ENCODE measurements around the gene PIGU.

PIGU gene

GRCh38 chr20:34573541-34574300 is 103.2 kb downstream of the PIGU start:
- Histone ChIP-seq H3K27me3 (ENCODE audit: control insufficient read depth in 1 of 2, insufficient read depth in 2 of 2, low read length in 2 of 2) (no peaks in the 10 kb centered on the region), H3K4me1 (ENCODE audit: insufficient read depth, low read length) (no peaks in the 10 kb centered on the region), H3K4me3 (ENCODE audit: low read depth in 1 of 2, low read length in 2 of 2) (no peak overlapping the region), H3K27ac (ENCODE audit: low read depth, low read length) (no peak overlapping the region), H3K36me3 (ENCODE audit: insufficient read depth, low read length) (peaks cover 16% of the 10 kb centered on the region), H3K9me3 (ENCODE audit: low read length) (no peaks in the 10 kb centered on the region), H3K9ac (ENCODE audit: low read length) (no peak overlapping the region)

- Histone ChIP-seq H3K27ac (ENCODE audit: low read depth, low read length) (no peak overlapping the region), H3K4me1 (ENCODE audit: insufficient read depth, low read length) (no peaks in the 10 kb centered on the region), H3K4me3 (ENCODE audit: low read depth in 1 of 2, low read length in 2 of 2) (no peak overlapping the region), H3K9me3 (ENCODE audit: low read length) (no peaks in the 10 kb centered on the region), H3K9ac (ENCODE audit: low read length) (no peak overlapping the region), H3K27me3 (ENCODE audit: control insufficient read depth in 1 of 2, insufficient read depth in 2 of 2, low read length in 2 of 2) (no peaks in the 10 kb centered on the region), H3K36me3 (ENCODE audit: insufficient read depth, low read length) (peaks cover 16% of the 10 kb centered on the region)
These were observed 105.1 kb downstream of the PIGU start for GRCh38 chr20:34571753-34572152.

- peaks cover 16% of the 10 kb centered on the region for H3K36me3 ChIP-seq (ENCODE audit: insufficient read depth, low read length)
These were observed 106.0 kb downstream of the PIGU start for GRCh38 chr20:34570859-34571306.

GRCh38 chr20:34569598-34569997 is 107.3 kb downstream of the PIGU start:
- Histone ChIP-seq H3K4me3 (ENCODE audit: low read depth in 1 of 2, low read length in 2 of 2) (no peak overlapping the region), H3K4me1 (ENCODE audit: insufficient read depth, low read length) (no peaks in the 10 kb centered on the region), H3K27me3 (ENCODE audit: control insufficient read depth in 1 of 2, insufficient read depth in 2 of 2, low read length in 2 of 2) (no peaks in the 10 kb centered on the region), H3K36me3 (ENCODE audit: insufficient read depth, low read length) (peaks cover 12% of the 10 kb centered on the region), H3K9ac (ENCODE audit: low read length) (no peak overlapping the region), H3K9me3 (ENCODE audit: low read length) (no peaks in the 10 kb centered on the region), H3K27ac (ENCODE audit: low read depth, low read length) (no peak overlapping the region)

More at GRCh38 chr20:34570859-34571306, 106.0 kb downstream of the PIGU start:
- H3K9me3 ChIP-seq (ENCODE audit: low read length), result no peaks in the 10 kb centered on the region
- no peak overlapping the region for H3K27ac ChIP-seq (ENCODE audit: low read depth, low read length)
- H3K4me1 ChIP-seq (ENCODE audit: insufficient read depth, low read length), result no peaks in the 10 kb centered on the region
- no peaks in the 10 kb centered on the region for H3K27me3 ChIP-seq (ENCODE audit: control insufficient read depth in 1 of 2, insufficient read depth in 2 of 2, low read length in 2 of 2)
- H3K9ac ChIP-seq (ENCODE audit: low read length), result no peak overlapping the region
- H3K4me3 ChIP-seq (ENCODE audit: low read depth in 1 of 2, low read length in 2 of 2), result no peak overlapping the region

- Histone ChIP-seq H3K4me3 (ENCODE audit: low read depth in 1 of 2, low read length in 2 of 2) (no peak overlapping the region), H3K36me3 (ENCODE audit: insufficient read depth, low read length) (peaks cover 6% of the 10 kb centered on the region), H3K27ac (ENCODE audit: low read depth, low read length) (no peak overlapping the region), H3K9me3 (ENCODE audit: low read length) (no peaks in the 10 kb centered on the region), H3K4me1 (ENCODE audit: insufficient read depth, low read length) (no peaks in the 10 kb centered on the region), H3K27me3 (ENCODE audit: control insufficient read depth in 1 of 2, insufficient read depth in 2 of 2, low read length in 2 of 2) (no peaks in the 10 kb centered on the region), H3K9ac (ENCODE audit: low read length) (no peak overlapping the region)
These were observed 108.7 kb downstream of the PIGU start for GRCh38 chr20:34567892-34568865.

- Histone ChIP-seq H3K9ac (ENCODE audit: low read length) (no peak overlapping the region), H3K36me3 (ENCODE audit: insufficient read depth, low read length) (peaks cover 5% of the 10 kb centered on the region), H3K4me3 (ENCODE audit: low read depth in 1 of 2, low read length in 2 of 2) (no peak overlapping the region)
These were observed 109.7 kb downstream of the PIGU start for GRCh38 chr20:34566978-34567891.

GRCh38 chr20:34564833-34565232 is 112.1 kb downstream of the PIGU start:
- no peak overlapping the region for H3K27ac ChIP-seq (ENCODE audit: low read depth, low read length)
- H3K9ac ChIP-seq (ENCODE audit: low read length), result no peak overlapping the region
- no peak overlapping the region for H3K4me3 ChIP-seq (ENCODE audit: low read depth in 1 of 2, low read length in 2 of 2)
- H3K27me3 ChIP-seq (ENCODE audit: control insufficient read depth in 1 of 2, insufficient read depth in 2 of 2, low read length in 2 of 2), result no peaks in the 10 kb centered on the region
- no peaks in the 10 kb centered on the region for H3K4me1 ChIP-seq (ENCODE audit: insufficient read depth, low read length)
- no peaks in the 10 kb centered on the region for H3K36me3 ChIP-seq (ENCODE audit: insufficient read depth, low read length)
- no peaks in the 10 kb centered on the region for H3K9me3 ChIP-seq (ENCODE audit: low read length)

More at GRCh38 chr20:34566978-34567891, 109.7 kb downstream of the PIGU start:
- H3K4me1 ChIP-seq (ENCODE audit: insufficient read depth, low read length), result no peaks in the 10 kb centered on the region
- no peak overlapping the region for H3K27ac ChIP-seq (ENCODE audit: low read depth, low read length)
- H3K27me3 ChIP-seq (ENCODE audit: control insufficient read depth in 1 of 2, insufficient read depth in 2 of 2, low read length in 2 of 2), result no peaks in the 10 kb centered on the region
- no peaks in the 10 kb centered on the region for H3K9me3 ChIP-seq (ENCODE audit: low read length)

- Histone ChIP-seq H3K9ac (ENCODE audit: low read length) (no peak overlapping the region), H3K27ac (ENCODE audit: low read depth, low read length) (no peak overlapping the region), H3K27me3 (ENCODE audit: control insufficient read depth in 1 of 2, insufficient read depth in 2 of 2, low read length in 2 of 2) (no peaks in the 10 kb centered on the region), H3K9me3 (ENCODE audit: low read length) (no peaks in the 10 kb centered on the region), H3K4me1 (ENCODE audit: insufficient read depth, low read length) (peaks cover 9% of the 10 kb centered on the region), H3K36me3 (ENCODE audit: insufficient read depth, low read length) (no peaks in the 10 kb centered on the region), H3K4me3 (ENCODE audit: low read depth in 1 of 2, low read length in 2 of 2) (no peak overlapping the region)
These were observed 114.3 kb downstream of the PIGU start for GRCh38 chr20:34562641-34563040.

GRCh38 chr20:34561661-34562060 is 115.2 kb downstream of the PIGU start:
- Histone ChIP-seq H3K4me3 (ENCODE audit: low read depth in 1 of 2, low read length in 2 of 2) (no peak overlapping the region), H3K27ac (ENCODE audit: low read depth, low read length) (no peak overlapping the region), H3K27me3 (ENCODE audit: control insufficient read depth in 1 of 2, insufficient read depth in 2 of 2, low read length in 2 of 2) (no peaks in the 10 kb centered on the region), H3K4me1 (ENCODE audit: insufficient read depth, low read length) (peaks cover 12% of the 10 kb centered on the region), H3K9me3 (ENCODE audit: low read length) (no peaks in the 10 kb centered on the region), H3K9ac (ENCODE audit: low read length) (no peak overlapping the region), H3K36me3 (ENCODE audit: insufficient read depth, low read length) (no peaks in the 10 kb centered on the region)

GRCh38 chr20:34560614-34561013 is 116.3 kb downstream of the PIGU start:
- H3K27me3 ChIP-seq (ENCODE audit: control insufficient read depth in 1 of 2, insufficient read depth in 2 of 2, low read length in 2 of 2), result no peaks in the 10 kb centered on the region
- H3K36me3 ChIP-seq (ENCODE audit: insufficient read depth, low read length), result no peaks in the 10 kb centered on the region
- no peaks in the 10 kb centered on the region for H3K9me3 ChIP-seq (ENCODE audit: low read length)
- H3K27ac ChIP-seq (ENCODE audit: low read depth, low read length), result no peak overlapping the region
- H3K4me1 ChIP-seq (ENCODE audit: insufficient read depth, low read length), result peaks cover 12% of the 10 kb centered on the region
- H3K9ac ChIP-seq (ENCODE audit: low read length), result no peak overlapping the region
- H3K4me3 ChIP-seq (ENCODE audit: low read depth in 1 of 2, low read length in 2 of 2), result no peak overlapping the region

- Histone ChIP-seq H3K4me3 (ENCODE audit: low read depth in 1 of 2, low read length in 2 of 2) (no peak overlapping the region), H3K9ac (ENCODE audit: low read length) (no peak overlapping the region), H3K36me3 (ENCODE audit: insufficient read depth, low read length) (no peaks in the 10 kb centered on the region), H3K4me1 (ENCODE audit: insufficient read depth, low read length) (peaks cover 12% of the 10 kb centered on the region), H3K27me3 (ENCODE audit: control insufficient read depth in 1 of 2, insufficient read depth in 2 of 2, low read length in 2 of 2) (no peaks in the 10 kb centered on the region), H3K9me3 (ENCODE audit: low read length) (no peaks in the 10 kb centered on the region), H3K27ac (ENCODE audit: low read depth, low read length) (no peak overlapping the region)
These were observed 116.8 kb downstream of the PIGU start for GRCh38 chr20:34560141-34560523.

All from muscle layer of colon (tissue), 2 donors.